Caco-2 (cell line): ENCODE measurements around the gene ZC3H12C. TPM values are rescaled to one million over a fixed set of nuclear protein-coding genes. Genes with fewer than 3 reads are reported as not detected.

Experiments
- BruUV-seq: library from RNA; stranded (reverse); fragments of 400-500 nt; replicated peaks from 2 replicates; lab custom pipeline; 2021; lab: Mats Ljungman, UMichigan
- CTCF ChIA-PET: fragments of 300-600 bp; sonication (Branson Sonifier 250); formaldehyde crosslinking; loops from one replicate; lab custom pipeline; 2022; ENCODE audit warnings: antibody characterized with exemption; lab: Charles Lee
- POLR2A ChIA-PET: fragments of 300-600 bp; sonication (Branson Sonifier 250); formaldehyde crosslinking; loops from one replicate; lab custom pipeline; 2022; ENCODE audit warnings: antibody characterized with exemption; lab: Charles Lee
- DNase-seq, 2 experiments: peaks; one replicate each; pipeline versions ENCODE4 v3.0.0 to v3.0.0-alpha.2; 2020 to 2022
- H3K27me3 ChIP-seq: replicated peaks from 2 replicates; pipeline ENCODE4 v1.6.0; 2011; ENCODE audit warnings: low read length; ENCODE audit not compliant: control insufficient read depth, insufficient read depth
- H3K36me3 ChIP-seq: 2 replicates; pipeline ENCODE4 v1.5.1; 2011; ENCODE audit warnings: low read length; ENCODE audit not compliant: control insufficient read depth, insufficient read depth
- H3K4me1 ChIP-seq: fragments of 250-450 bp; sonication (Bioruptor Pico); 2 replicates; pipeline ENCODE4 v1.5.1; 2020; ENCODE audit warnings: mild to moderate bottlenecking
- H3K4me3 ChIP-seq: 2 replicates; pipeline ENCODE4 v1.5.1; 2011; ENCODE audit warnings: low read depth, mild to moderate bottlenecking, control low read depth, low read length
- H3K9me3 ChIP-seq: fragments of 250-450 bp; sonication (Bioruptor Pico); 2 replicates; pipeline ENCODE4 v1.5.1; 2020; ENCODE audit warnings: mild to moderate bottlenecking, moderate library complexity
- H3K27ac Mint-ChIP-seq: one replicate; pipeline ENCODE4 v1.8.0; 2022; ENCODE audit warnings: mixed read lengths; ENCODE audit not compliant: unreplicated experiment
- H3K27me3 Mint-ChIP-seq: one replicate; pipeline ENCODE4 v1.8.0; 2022; ENCODE audit warnings: mixed read lengths; ENCODE audit not compliant: insufficient read depth, unreplicated experiment
- H3K36me3 Mint-ChIP-seq: one replicate; pipeline ENCODE4 v1.8.0; 2022; ENCODE audit warnings: mild to moderate bottlenecking, mixed read lengths; ENCODE audit not compliant: insufficient read depth, unreplicated experiment
- H3K4me1 Mint-ChIP-seq: one replicate; pipeline ENCODE4 v1.8.0; 2022; ENCODE audit warnings: low read depth, mixed read lengths; ENCODE audit not compliant: unreplicated experiment
- H3K4me3 Mint-ChIP-seq: one replicate; pipeline ENCODE4 v1.8.0; 2022; ENCODE audit warnings: mild to moderate bottlenecking, moderate library complexity, mixed read lengths; ENCODE audit not compliant: unreplicated experiment
- H3K9me3 Mint-ChIP-seq: one replicate; pipeline ENCODE4 v1.8.0; 2022; ENCODE audit warnings: mixed read lengths; ENCODE audit not compliant: unreplicated experiment
- CTCF ChIP-seq, 2 experiments: fragments of 200-600 bp in 1 of 2; IDR thresholded peaks; 1 replicate in 1 of 2; 2 replicates in 1 of 2; pipeline versions ENCODE4 v1.5.1 to v1.8.0; 2011 to 2022; ENCODE audit warnings: antibody characterized with exemption in 1 of 2, control low read depth in 1 of 2, inconsistent platforms in 1 of 2, low read depth in 1 of 2, low read length in 1 of 2, mild to moderate bottlenecking in 1 of 2, moderate library complexity in 1 of 2; ENCODE audit not compliant: insufficient read depth in 1 of 2, severe bottlenecking in 1 of 2, unreplicated experiment in 1 of 2
- intact Hi-C: fragments of 100-400 bp; cut with micrococcal nuclease; formaldehyde crosslinking; loops from one replicate; pipeline ENCODE4 v1.10.0; 2022; ENCODE audit not compliant: unreplicated experiment
- total RNA-seq: library from RNA; stranded (reverse); gene quantifications from 2 replicates; pipeline ENCODE4 v1.2.3, GENCODE V29; 2022

ZC3H12C gene
- total RNA-seq, 1 experiment from 2014 or later, result 11.7 TPM

DNA sequence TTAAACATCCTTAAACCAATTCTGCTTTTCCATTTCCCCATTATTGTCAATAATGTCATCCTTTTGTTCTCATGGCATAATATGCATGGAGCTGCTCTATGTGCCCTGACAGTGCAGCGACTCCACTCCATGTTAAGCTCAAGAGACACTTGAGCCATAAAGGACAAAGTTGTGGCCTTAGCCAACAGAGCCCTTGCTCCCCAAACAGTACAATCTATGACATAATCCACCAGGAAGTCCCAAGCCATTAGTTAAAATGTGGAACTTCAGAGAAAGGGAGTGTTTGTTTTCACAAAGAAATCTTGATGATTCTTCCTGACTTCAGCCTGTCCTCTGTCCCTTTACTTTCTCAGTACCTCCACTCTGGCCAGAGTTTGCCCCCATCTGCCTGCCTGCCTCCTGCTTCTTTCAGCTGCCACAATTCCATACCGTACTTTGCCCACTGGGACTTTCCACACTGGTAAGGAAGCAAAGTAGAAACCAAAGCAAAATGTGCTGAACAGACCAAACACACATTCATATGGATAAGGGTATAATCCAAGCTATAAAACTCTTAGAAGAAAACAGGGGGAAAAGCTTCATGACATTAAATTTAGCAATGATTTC is 46.3 kb upstream of the ZC3H12C start:
- Mint-ChIP-seq H3K27me3 (no peaks in the 10 kb centered on the region), H3K36me3 (no peaks in the 10 kb centered on the region), H3K4me1 (peaks cover 9% of the 10 kb centered on the region), H3K9me3 (no peaks in the 10 kb centered on the region), H3K4me3 (no peak overlapping the region), H3K27ac (no peak overlapping the region)
- peaks cover 2% of the 10 kb centered on the region; the same call in 1 of the 2 replicates for H3K9me3 ChIP-seq
- CTCF ChIA-PET, result interaction anchor here (0.6 kb wide), 1 partner anchor 93 kb away, joined by 3 read pairs; no protein-coding TSS in a partner anchor
- no peaks in the 10 kb centered on the region for H3K4me1 ChIP-seq
- no peak for TF ChIP-seq CTCF (IDR thresholded peaks at IDR 0.05; ENCODE audit: insufficient read depth in 1 of 2, low read depth in 1 of 2, low read length in 1 of 2, severe bottlenecking in 1 of 2, unreplicated experiment in 1 of 2)
- no peaks in the 10 kb centered on the region for H3K27me3 ChIP-seq
- intact Hi-C loops, result no loop called here
- POLR2A ChIA-PET, result no interaction called here
- no peak overlapping the region for H3K4me3 ChIP-seq
- DNase-seq, result no peak
- no peaks in the 10 kb centered on the region for H3K36me3 ChIP-seq
- no TSS peak for BruUV-seq

- Mint-ChIP-seq H3K27me3 (no peaks in the 10 kb centered on the region), H3K27ac (no peak overlapping the region), H3K4me3 (no peak overlapping the region), H3K9me3 (peaks cover 24% of the 10 kb centered on the region), H3K36me3 (no peaks in the 10 kb centered on the region), H3K4me1 (peaks cover 9% of the 10 kb centered on the region)
- H3K4me3 ChIP-seq, result no peak overlapping the region
- ChIA-PET CTCF (interaction anchor here (0.5 to 0.6 kb wide), 2 partner anchors 43 to 1351 kb away, joined by 3 to 6 read pairs; no protein-coding TSS in a partner anchor), POLR2A (no interaction called here)
- BruUV-seq, result no TSS peak
- no peaks in the 10 kb centered on the region for H3K4me1 ChIP-seq
- H3K36me3 ChIP-seq, result no peaks in the 10 kb centered on the region
- no peak for TF ChIP-seq CTCF (IDR thresholded peaks at IDR 0.05; ENCODE audit: insufficient read depth in 1 of 2, low read depth in 1 of 2, low read length in 1 of 2, severe bottlenecking in 1 of 2, unreplicated experiment in 1 of 2)
- H3K9me3 ChIP-seq, result peaks cover 23% of the 10 kb centered on the region
- DNase-seq, result no peak
- intact Hi-C loops, result no loop called here
- no peaks in the 10 kb centered on the region for H3K27me3 ChIP-seq
Measured at GRCh38 chr11:110049501-110050200, 43.5 kb upstream of the ZC3H12C start.

GRCh38 chr11:110050201-110050506 is 43.0 kb upstream of the ZC3H12C start:
- no peaks in the 10 kb centered on the region for H3K36me3 Mint-ChIP-seq
- ChIA-PET CTCF (no interaction called here), POLR2A (no interaction called here)
- no peaks in the 10 kb centered on the region for H3K4me1 ChIP-seq
- DNase-seq, result no peak
- no peak overlapping the region for H3K27ac Mint-ChIP-seq
- no peak overlapping the region for H3K4me3 Mint-ChIP-seq
- no peak for TF ChIP-seq CTCF (IDR thresholded peaks at IDR 0.05; ENCODE audit: insufficient read depth in 1 of 2, low read depth in 1 of 2, low read length in 1 of 2, severe bottlenecking in 1 of 2, unreplicated experiment in 1 of 2)
- no peaks in the 10 kb centered on the region for H3K36me3 ChIP-seq
- no TSS peak for BruUV-seq
- H3K27me3 Mint-ChIP-seq, result no peaks in the 10 kb centered on the region
- H3K4me3 ChIP-seq, result no peak overlapping the region
- intact Hi-C loops, result no loop called here
- H3K9me3 ChIP-seq, result peaks cover 23% of the 10 kb centered on the region
- peaks cover 24% of the 10 kb centered on the region for H3K9me3 Mint-ChIP-seq
- H3K27me3 ChIP-seq, result no peaks in the 10 kb centered on the region
- peaks cover 9% of the 10 kb centered on the region for H3K4me1 Mint-ChIP-seq
